Measurements from ENCODE around the gene PKD1L1.
"Not testable (repeated sequence)": the region's sequence is repeated elsewhere in the genome, so short reads cannot be mapped to it uniquely, and the experiment has no call there.

The PKD1L1 gene

DNA sequence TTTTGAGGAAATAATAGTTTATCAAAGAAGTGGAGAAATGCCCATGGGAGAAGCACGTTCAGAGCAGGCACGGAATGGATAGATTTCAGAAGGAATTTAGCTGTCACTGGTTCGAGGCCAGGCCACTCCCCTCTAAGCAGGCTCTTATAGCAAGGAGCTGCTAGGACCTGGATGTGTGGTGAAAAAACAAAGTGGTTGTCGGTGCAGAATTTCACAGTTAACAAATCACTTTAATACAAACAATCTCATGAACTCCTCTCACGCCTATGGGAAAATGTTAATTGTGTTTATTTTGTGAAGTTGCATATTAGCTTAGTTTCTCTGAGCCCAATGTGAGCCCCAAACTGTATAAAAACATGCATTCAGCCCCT is 176.3 kb downstream of the PKD1L1 start:
- no peak for DNase-seq (ENCODE audit: low read depth, low spot score)

DNA sequence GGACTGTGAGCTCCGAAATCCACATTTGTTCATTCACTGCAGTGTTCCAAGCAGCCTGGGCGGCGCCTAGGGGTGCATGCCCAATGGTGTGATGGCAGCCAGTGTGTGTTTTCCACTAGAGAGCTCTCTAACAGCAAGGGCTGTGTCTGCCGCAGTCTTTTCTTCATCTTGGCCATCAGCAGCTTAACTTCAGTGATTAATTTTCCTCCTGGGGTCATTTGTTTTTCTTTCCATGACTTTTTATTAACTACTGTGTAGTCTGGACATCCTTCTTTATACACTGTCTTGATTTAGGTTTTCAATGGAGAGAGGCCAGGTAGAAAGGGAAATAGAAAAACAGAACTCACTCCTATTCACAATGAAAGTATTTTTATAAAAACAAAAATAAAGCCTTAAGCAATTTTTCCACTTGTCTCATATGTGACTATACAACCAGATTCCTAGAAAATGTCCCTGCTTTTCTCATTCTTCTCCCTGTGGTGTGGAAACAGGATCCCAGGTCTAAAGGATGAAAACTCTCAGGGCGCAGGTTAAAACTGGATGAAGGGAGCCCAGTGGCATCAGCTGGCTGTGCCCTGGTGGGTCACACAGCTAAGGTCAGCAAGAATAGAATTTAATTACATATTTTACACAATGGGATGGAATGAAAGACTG is 176.8 kb downstream of the PKD1L1 start:
- no peak for DNase-seq (ENCODE audit: low read depth, low spot score)

DNA sequence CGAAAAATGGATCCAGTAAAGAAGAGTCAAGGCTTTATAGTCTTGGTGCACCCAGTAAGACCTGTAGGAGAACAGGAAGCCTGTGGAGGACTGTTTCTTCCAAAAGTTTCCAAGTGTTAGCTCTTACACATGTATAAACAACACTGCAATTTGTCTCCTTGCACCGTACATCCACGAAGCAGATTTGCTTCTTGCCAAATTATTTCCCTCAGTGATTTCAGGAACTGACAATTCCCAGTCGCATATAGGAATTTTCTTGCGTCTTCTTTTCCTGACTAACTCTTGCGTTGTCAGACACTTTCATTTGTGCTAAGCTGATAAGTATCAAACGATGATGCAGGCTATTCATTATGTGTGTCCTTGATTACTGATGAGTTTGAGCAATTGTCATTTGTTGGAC is 182.1 kb downstream of the PKD1L1 start:
- no peak for DNase-seq (ENCODE audit: low read depth, low spot score)

DNA sequence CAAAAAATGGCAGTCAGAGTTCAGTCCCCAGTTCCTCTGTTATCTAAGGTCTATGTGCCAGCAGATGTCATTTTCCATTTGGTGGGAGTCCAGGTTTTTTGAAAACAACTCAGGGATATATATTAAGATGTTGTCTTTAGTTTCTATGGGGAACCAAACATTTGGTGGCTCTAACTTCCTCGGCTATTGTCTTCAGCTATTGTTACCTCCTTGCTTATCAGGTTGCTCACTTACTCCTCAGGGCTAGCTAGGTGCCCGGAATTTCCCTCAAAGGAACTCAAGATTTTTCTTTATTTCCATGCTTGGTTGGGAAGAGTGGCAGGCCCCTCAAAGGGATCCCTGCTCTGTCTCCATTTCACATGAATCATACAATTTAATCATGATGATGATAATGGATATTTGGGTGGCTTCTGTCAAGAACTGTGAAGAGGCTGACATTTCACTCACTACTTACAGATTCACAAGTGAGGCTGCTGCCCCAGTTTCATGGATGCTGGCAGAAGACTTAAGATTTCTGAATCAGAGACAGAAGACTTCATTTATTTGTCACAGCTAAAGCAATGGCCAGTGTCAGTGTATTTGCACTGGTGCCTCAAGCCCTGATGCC is 182.8 kb downstream of the PKD1L1 start:
- DNase-seq (ENCODE audit: low read depth, low spot score) = no peak

DNA sequence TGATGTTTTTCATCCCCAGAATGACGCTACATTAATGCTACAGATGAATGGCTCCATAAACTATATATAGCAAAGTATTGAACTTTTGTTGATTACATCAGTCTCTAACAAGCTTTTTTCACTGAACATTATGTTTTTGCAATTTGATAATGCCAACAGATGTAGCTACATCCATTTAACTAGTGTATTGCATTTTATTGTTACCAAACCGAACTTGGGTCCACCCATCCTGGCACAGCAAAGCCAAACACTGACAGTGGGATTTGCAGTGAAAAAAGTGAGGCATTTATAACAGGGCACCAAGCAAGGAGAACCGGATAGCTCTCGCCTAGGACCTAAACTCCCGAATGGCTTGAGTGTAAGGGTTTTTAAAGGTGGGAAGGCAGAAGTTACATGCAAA is 183.5 kb downstream of the PKD1L1 start:
- no peak for DNase-seq (ENCODE audit: low read depth, low spot score)

DNA sequence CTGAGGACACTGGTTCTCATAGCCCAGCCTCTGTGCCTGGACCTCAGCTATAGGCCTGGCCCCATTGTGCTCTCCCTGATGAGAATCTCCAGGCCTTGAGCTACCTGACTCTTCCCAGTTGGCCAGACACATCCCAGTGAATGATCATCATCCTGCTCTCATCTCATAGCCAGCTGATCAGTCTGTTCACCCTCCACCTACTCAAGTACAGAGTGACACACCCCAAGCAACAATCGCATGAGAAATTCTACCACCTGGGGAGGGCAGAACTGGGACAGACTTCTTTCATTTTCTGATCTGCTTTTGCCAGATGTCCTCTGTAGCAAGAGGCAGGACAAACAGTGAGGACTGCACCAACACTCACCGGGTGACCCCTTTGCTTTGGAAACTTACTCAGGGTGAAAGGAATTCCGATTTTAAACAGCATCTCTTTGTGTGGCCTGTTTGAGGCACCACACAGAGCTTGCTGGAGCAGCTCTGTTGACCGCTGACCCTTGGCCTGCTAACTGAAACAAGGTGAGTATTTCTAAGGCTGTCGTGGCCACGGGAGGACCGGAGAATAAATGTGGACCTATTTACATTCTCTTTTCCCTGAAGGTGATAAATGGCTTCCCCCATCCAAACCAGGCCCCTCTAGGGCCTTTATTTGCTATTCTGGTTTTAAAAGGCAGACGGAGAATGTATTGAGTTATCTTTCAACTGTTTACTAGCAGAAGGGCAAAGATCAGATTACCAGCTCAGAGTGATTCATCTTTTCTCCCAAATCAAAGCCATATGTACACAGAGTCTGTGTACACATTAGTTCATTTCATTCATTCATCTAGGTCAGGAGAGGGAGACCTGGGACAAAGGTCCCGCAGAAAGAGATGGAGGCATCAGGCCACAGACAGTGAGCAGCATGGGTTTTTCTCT is 184.9 kb downstream of the PKD1L1 start:
- DNase-seq (ENCODE audit: low read depth, low spot score) = peak; percentile 77

DNA sequence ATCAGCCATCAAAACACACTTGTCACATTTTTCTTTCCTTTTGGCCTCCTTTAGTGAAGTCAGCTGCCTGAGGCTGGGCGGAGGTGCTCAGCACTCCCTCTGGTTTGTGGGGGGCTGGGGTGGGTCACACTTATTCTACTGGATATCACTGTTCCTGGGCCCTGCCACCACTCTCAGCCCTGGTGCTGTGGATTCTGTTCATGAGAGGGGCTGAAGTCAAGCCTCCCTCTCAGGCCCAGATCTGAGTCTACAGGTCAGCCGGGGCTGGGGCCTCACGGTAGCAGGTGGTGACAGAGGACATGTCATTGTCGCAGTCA is 185.6 kb downstream of the PKD1L1 start:
- DNase-seq (ENCODE audit: low read depth, low spot score) = no peak

DNA sequence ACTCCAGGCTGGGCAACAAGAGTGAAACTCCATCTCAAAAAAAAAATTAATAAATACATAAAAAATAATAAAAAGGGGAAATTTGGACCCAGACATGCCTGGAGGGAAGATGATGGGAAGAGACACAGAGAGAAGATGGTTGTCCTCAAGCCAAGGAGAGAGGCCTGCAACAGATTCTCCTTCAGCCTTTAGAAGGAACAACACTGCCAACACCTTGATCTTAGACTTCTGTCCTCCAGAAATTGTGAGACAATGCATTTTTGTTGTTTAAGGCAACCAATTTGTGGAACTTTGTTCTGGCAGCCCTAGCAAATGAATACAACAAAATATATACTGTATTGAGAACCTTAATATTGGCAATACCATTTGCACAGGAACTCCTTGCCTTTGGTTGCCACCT is 186.1 kb downstream of the PKD1L1 start:
- no peak for DNase-seq (ENCODE audit: low read depth, low spot score)

DNA sequence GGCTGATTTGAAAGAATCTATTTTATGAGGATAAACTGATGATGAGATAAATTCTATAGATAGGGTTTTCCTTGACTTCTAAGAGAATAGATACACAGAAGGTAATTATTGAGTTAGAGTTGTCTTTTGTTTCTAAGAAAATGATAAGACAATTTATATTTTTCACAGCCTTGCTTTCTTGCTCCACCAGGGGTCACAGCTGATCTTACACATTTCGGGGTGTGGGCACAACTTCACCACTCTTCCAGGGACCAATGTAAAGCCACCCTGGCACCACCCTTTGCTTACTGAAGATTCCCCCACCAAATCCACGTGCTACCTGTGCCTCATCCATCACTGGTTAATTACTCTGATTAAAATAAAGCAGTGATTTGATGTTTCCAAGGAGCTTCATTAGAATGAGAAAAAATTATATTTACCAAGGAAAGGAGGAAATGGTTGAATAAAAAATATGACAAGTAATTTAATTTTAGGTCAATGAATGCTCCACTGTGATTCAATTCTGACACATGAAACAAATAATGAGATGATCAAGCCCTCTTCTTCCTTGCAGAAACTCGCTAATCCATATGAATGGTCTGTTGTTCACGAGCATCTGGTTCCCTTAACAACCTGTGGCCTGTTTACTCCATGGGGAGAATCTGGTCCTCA is 189.1 kb downstream of the PKD1L1 start:
- no peak for DNase-seq (ENCODE audit: low read depth, low spot score)

DNA sequence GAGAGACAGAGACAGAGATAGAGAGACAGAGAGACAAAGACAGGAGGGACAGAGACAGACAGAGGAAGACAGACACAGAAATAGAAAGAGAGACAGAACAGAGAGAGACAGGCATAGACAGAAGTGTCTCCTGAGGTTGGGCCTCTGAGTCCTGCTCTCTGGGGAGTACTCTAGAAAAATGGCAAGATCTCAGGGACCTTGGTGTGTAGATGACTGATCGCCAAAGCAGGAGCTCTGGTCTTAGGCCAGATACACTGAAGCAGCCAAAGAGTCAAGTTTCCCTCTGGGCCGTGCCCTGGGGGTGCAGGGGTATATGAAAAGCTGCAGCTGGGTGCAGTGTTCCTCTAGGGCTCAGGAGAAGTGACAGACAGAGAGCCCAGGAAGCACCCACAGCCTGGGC is 189.7 kb downstream of the PKD1L1 start:
- no peak for DNase-seq (ENCODE audit: low read depth, low spot score)

DNA sequence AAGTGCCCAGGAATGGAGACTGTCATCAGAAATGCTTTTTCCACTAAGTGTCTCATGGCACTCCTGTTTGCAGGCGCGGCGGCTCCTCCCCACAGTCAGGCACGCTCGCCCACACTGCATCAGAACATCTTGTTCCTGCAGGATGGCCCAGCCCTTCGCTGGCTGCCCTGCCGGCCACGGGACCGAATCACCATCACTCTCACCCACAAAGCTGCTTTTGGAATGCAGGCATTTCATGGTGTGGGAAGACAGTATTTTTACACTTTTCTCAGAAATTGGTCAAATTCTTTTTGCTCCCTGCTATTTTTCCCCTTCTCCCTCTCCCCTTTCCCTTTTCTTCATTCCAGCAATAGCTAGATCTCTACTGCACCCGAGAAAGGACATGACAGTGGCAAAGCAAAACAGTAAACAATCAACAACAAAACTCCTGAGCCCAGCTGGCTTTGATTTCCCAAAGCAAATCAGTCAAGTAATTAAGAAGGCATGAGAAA is 190.3 kb downstream of the PKD1L1 start:
- no peak for DNase-seq (ENCODE audit: low read depth, low spot score)

DNA sequence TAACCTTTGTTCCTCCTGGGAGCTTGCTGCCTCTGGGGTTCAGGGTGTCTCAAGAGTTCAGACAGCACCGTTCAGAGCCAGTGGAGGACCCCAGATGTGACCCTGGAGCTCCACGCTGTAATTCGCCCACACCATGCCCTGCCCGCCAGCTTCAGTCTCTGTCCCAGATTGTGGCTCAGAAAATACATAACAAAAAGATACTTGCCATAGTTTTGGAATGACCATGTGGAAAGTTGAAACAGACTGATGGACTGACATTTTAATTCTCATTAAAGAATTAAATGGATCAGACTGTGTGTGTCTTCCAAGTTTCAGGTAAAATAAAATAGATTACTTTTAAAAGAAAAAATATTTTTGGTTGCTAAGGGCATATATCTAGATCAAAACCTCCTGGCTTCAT is 191.6 kb downstream of the PKD1L1 start:
- DNase-seq (ENCODE audit: low read depth, low spot score) = no peak

DNA sequence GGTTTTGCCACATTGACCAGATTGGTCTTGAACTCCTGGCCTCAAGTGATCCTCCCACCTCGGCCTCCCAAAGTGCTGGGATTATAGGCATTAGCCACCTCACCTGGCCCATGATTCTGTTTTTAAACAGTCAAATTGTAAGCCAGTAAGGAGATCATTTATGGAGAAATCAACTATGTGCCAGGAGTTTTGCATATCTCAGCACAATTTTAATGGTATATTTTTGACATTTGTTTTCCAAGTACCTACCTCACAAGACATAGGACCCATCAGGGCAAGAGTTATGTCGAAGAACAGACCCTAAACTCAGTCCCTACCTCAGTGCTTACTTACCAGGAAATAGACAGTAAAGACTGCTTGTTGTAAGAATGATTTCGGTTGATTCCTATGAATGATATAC is 193.0 kb downstream of the PKD1L1 start:
- no peak for DNase-seq (ENCODE audit: low read depth, low spot score)

DNA sequence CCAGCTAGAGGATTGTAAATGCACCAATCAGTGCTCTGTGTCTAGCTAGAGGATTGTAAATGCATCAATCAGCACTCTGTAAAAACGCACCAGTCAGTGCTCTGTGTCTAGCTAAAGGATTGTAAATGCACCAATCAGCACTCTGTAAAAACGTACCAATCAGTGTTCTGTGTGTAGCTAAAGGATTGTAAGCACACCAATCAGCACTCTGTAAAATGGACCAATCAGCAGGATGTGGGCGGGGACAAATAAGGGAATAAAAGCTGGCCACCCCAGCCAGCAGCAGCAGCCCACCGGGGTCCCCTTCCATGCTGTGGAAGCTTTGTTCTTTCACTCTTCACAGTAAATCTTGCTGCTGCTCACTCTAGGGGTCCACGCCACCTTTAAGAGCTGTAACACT is 196.5 kb downstream of the PKD1L1 start:
- not testable (repeated sequence) for DNase-seq (ENCODE audit: low read depth, low spot score)

DNA sequence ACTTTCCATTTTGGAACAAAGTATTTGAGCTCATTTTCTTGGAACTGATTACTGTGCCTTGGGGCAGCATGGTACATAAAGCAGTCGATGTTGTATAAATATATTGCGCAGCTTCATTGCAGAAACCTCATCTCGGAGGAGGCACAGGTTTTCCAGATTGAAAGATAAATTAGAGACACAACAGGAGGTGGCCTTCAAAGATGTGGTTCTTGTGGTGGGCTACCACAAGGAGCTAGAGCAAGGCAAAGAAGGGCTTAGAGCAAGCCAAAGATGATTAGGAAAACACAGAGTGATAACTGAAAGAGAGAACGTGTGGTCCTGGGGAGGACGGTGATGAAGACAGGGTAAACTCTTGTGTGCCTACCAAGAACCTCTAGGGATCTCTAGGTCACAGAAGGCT is 197.2 kb downstream of the PKD1L1 start:
- no peak for DNase-seq (ENCODE audit: low read depth, low spot score)

DNA sequence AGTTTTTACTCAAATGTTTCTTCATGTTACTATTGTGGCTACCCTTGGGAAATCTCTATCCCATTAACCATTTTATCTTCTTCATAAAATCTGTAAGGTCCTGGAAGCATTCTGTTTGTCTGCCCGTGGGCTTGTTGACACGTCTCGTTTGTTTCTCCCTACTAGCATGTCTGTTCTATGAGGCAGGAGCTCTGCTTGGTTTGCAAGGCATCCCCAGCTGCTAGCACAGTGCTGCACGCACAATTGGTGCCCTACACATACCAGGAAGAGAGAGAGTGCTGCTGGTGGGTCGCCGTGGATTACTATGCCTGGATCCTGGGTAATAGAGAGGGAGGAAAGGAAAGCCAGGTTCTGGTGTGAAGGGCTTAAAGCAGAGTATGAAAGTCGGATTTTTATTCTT is 200.2 kb downstream of the PKD1L1 start:
- DNase-seq (ENCODE audit: low read depth, low spot score) = no peak

DNA sequence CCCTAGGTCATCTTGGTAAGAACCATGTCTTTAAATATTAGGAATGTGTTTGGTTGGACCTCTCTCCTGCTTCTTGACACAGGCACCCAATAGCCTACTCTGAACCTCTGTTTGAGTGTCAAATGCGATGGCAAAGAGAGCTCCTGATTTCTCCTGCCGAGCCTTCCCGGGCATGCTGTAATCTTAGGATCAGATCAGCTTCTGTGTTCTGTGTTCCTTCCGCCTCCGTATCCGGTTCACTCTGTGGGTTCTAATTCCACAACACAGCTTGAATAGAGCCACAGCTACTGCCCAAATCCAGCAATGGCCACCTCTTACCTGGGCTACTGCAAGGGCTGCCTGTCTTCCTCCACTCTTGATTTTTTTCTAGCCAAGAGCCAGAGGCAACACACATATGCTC is 201.1 kb downstream of the PKD1L1 start:
- no peak for DNase-seq (ENCODE audit: low read depth, low spot score)

DNA sequence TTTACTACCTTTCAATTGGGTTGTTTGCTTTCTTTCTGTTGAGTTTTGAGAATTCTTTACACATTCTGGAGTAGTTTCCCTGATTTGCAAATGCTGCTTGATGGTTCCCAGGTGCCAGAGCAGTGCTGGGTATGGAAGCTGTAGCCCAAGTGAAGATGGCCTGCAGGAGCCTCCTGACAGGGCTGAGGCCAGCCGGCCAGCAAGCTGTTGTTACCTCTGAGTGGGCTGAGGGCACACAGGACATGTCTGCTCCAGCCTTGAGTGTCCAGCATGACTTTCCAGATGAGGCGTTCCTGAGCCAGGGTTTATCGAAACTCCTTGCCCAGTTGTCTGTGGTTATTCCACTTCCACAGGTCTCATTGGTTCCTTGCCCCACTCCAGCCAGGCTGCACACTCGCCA is 201.8 kb downstream of the PKD1L1 start:
- DNase-seq (ENCODE audit: low read depth, low spot score) = no peak

DNA sequence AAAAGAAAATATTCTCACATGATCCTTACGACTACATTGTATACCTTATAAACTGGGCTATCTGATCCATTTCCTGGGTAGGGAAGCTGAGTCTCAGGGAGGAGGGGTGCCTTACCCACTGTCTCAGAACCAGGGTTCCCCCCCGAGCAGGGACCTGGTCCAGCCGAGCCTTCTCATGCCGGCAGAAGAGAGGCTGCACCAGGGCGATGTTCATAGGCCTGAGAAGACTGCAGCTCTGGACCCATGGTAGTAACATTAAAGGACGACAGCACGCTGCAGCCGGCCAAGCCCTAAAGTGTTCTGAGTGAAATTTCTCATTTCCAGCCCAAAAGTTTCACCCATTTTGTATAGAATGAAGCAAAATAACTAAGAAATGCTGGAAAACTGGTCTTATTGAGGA is 203.4 kb downstream of the PKD1L1 start:
- DNase-seq (ENCODE audit: low read depth, low spot score) = no peak

DNA sequence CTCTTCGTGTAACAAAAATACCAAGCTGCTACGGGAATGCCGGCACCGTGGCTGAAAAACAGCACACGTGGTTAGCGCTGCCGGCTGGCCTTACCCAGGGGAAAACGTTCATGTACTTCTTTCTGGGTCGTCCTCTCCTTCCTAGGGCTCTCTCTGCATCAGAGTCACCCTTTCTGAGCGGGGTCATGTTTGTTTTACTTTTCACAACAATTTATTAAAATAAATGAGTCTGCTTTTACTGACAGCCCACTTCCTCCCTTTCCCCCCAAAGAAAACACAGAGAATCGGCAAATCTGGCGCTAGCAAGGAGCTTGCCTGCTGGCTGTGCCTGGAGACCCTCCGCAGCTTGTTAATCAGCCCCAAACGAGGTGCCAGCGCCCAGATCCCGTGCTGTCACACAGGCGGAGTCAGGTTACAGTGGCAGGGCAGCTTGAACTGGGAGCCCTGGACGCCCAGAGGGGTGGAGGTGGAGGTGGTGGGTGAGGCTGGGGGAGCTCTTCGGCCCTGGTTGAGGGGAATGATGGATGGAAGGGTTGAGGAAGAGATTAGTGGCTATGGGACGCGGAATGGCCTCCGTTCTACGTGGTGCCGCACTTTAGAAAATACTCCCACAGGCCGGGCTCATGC is 204.2 kb downstream of the PKD1L1 start:
- DNase-seq (ENCODE audit: low read depth, low spot score) = peak; percentile 48

DNA sequence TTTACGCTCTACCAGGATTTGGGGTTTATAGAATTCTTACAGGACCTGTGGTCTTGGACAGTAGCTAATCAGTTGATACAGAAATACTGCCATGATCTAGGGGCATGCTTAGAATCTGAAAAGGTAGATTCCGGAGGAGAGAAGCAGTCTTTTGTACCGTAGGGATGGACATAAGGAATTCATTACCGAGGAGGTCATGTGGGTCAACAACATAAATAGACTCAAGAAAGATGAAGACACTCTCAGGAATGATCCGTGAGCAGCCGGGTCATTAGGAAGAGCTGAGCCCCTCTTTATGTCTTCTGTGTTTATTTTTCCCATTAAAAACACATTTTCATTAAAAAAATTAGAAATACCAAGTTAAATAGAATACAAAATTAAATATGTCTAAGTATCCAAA is 206.3 kb downstream of the PKD1L1 start:
- DNase-seq (ENCODE audit: low read depth, low spot score) = no peak

DNA sequence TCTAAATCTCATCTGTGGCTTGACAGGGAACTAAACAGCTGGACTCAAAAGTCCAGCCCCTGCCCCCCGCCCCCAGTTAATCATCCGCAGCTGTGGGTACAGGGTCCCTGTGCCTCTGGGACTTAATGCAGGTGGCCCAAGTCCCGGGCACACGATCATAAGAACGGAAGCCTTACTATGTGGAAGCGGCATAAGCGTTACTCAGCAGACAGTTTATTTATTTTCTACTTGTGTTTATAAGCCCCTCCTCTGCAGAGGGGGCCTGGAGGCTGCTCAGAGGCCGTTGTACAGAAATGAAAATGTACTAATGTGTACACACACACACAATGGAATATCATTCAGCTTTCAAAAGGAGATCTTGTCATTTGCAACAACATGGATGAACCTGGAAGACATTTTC is 208.4 kb downstream of the PKD1L1 start:
- no peak for DNase-seq (ENCODE audit: low read depth, low spot score)

Data from brain pericyte (primary cell).